Transverse colon (tissue), 4 donors: ENCODE results near the gene KLF1. TPM values are rescaled to one million over a fixed set of nuclear protein-coding genes. Genes with fewer than 3 reads are reported as not detected.

Source experiments
- DNase-seq: peaks from one replicate; pipeline ENCODE4 v3.0.0-alpha.2; 2019
- H3K27ac ChIP-seq, 4 donors: fragments of 200-600 bp; sonication (generic); 2 replicates each; pipeline ENCODE4 v1.5.1; 2016 to 2018; ENCODE audit warnings: inconsistent platforms in 4 of 4
- H3K27me3 ChIP-seq: fragments of 200-600 bp; sonication (generic); 2 replicates; pipeline ENCODE4 v1.5.1; 2017; ENCODE audit warnings: inconsistent platforms
- H3K36me3 ChIP-seq, 4 donors: fragments of 200-600 bp; sonication (generic); 2 replicates each; pipeline ENCODE4 v1.5.1; 2017 to 2019; ENCODE audit warnings: inconsistent platforms in 4 of 4
- H3K4me1 ChIP-seq, 4 donors: fragments of 200-600 bp; sonication (generic); 2 replicates each; pipeline ENCODE4 v1.5.1; 2017 to 2020; ENCODE audit warnings: inconsistent platforms in 4 of 4
- H3K4me3 ChIP-seq, 4 donors: fragments of 200-600 bp; sonication (generic); 1 replicate in 1 of 4; 2 replicates in 3 of 4; pipeline versions ENCODE4 v1.5.1 to v1.6.1; 2017 to 2019; ENCODE audit warnings: inconsistent platforms in 4 of 4
- H3K9me3 ChIP-seq, 2 donors: fragments of 200-600 bp; sonication (generic); 2 replicates each; pipeline ENCODE4 v1.5.1; 2017 to 2019; ENCODE audit warnings: inconsistent platforms in 2 of 2
- CTCF ChIP-seq, 5 experiments: fragments of 200-600 bp in 3 of 5; fragments of 450-650 bp in 2 of 5; sonication (generic) in 3 of 5; IDR thresholded peaks; 1 replicate in 2 of 5; 2 replicates in 3 of 5; pipeline ENCODE4 v1.5.1; 2016 to 2017; ENCODE audit warnings: antibody characterized with exemption in 5 of 5, inconsistent platforms in 3 of 5, mild to moderate bottlenecking in 2 of 5, moderate library complexity in 1 of 5
- EP300 ChIP-seq: sonication (generic); formaldehyde crosslinking; IDR thresholded peaks from one replicate; pipeline ENCODE4 v1.6.1; 2017; ENCODE audit warnings: antibody characterized with exemption, low read depth
- POLR2A ChIP-seq: fragments of 450-650 bp; IDR thresholded peaks from one replicate; pipeline ENCODE4 v1.6.1; 2016; ENCODE audit warnings: antibody characterized with exemption, mild to moderate bottlenecking, moderate library complexity
- POLR2AphosphoS5 ChIP-seq, 3 donors: sonication (generic); formaldehyde crosslinking; IDR thresholded peaks; one replicate each; pipeline ENCODE4 v1.6.1; 2016; ENCODE audit warnings: antibody characterized with exemption in 3 of 3
- WGBS, 2 donors: methylation state at CpG; one replicate each; pipeline ENCODE4 v1.1.5; 2018; ENCODE audit warnings: low coverage in 1 of 2; 5-methylcytosine and 5-hydroxymethylcytosine counted together
- in situ Hi-C, 4 donors: fragments of 200-750 bp; cut with MboI; loops; one replicate each; pipeline versions ENCODE4 v1.15.0 to v1.15.1; 2017; ENCODE audit warnings: low sequenced_read_pairs in 3 of 4, low pct_ligation_motif_present in 1 of 4, low pct_unique_long_range_greater_than_20kb in 1 of 4
- intact Hi-C: fragments of 100-400 bp; cut with DNase I; formaldehyde crosslinking; loops from one replicate; pipeline ENCODE4 v1.15.1; 2023; ENCODE audit warnings: low total_unique reads
- total RNA-seq, 4 donors: library from RNA; depleted of rRNA; stranded (reverse); fragments of >200 nt; gene quantifications; one replicate each; pipeline ENCODE4 v1.1.0, GENCODE V29; 2016

The KLF1 gene
- total RNA-seq, 4 donors from 2014 or later, result 0.32 TPM; not detected in 3

- H3K36me3 ChIP-seq, result peaks cover 0 to 12% (median 1%) of the 10 kb centered on the region in 4 donors
- DNase-seq, result peak; percentile 97
- H3K27ac ChIP-seq, result peak within 1 kb of the TSS; percentile 82 to 94 (median 90)
- TF ChIP-seq CTCF (IDR thresholded peaks at IDR 0.05) (no peak), POLR2AphosphoS5 (IDR thresholded peaks at IDR 0.05) (peak; percentile 88 to 94 (median 93)), POLR2A (peak; percentile 88), EP300 (no peak)
- H3K9me3 ChIP-seq, result no peaks in the 10 kb centered on the region
- in situ Hi-C loops (no loop called here), intact Hi-C loops (loop anchor here (10.0 kb wide), 2 partner anchors 64 to 214 kb away; partner anchors contain the start of gene RAD23A)
- H3K4me3 ChIP-seq, result peak within 1 kb of the TSS; percentile 64 to 81 (median 72)
- WGBS, 2 donors, result 0% methylated on average over 3 to 33 of the region's 38 CpGs
- peaks cover 13% of the 10 kb centered on the region for H3K27me3 ChIP-seq
- H3K4me1 ChIP-seq, result peaks cover 0 to 27% (median 25%) of the 10 kb centered on the region in 4 donors
Measured at GRCh38 chr19:12881172-12881808, 5.7 kb downstream of the KLF1 start, which contains the start of gene DNASE2. Gene DNASE2, minus strand, starts transcription at chr19:12881449. Its CDS starts 74 bp downstream, at chr19:12881375.

- 11 to 36% methylated on average over 7 to 25 of the region's 29 CpGs for WGBS, 2 donors
- H3K27me3 ChIP-seq, result peaks cover 11% of the 10 kb centered on the region
- H3K9me3 ChIP-seq, result no peaks in the 10 kb centered on the region
- intact Hi-C loops (loop anchor here (10.0 kb wide), 2 partner anchors 64 to 214 kb away; partner anchors contain the start of gene RAD23A), in situ Hi-C loops (no loop called here)
- peak overlapping the region; percentile 64 to 81 (median 72) for H3K4me3 ChIP-seq
- no peak for DNase-seq
- H3K36me3 ChIP-seq, result peaks cover 0 to 12% (median 1%) of the 10 kb centered on the region in 4 donors
- peaks cover 0 to 22% (median 20%) of the 10 kb centered on the region in 4 donors for H3K4me1 ChIP-seq
- H3K27ac ChIP-seq, result peak overlapping the region; percentile 82 to 94 (median 90)
- no peak for TF ChIP-seq EP300
- TF ChIP-seq POLR2A, result no peak
- no peak for TF ChIP-seq POLR2AphosphoS5 (IDR thresholded peaks at IDR 0.05)
- TF ChIP-seq CTCF (IDR thresholded peaks at IDR 0.05), result no peak
Measured at GRCh38 chr19:12880551-12881171, 6.3 kb downstream of the KLF1 start.

GRCh38 chr19:12875086-12875485, 11.9 kb downstream of the KLF1 start:
- no peak overlapping the region for H3K27ac ChIP-seq
- in situ Hi-C loops, result no loop called here
- WGBS, 2 donors, result 92 to 96% methylated on average over 5 to 6 of the region's 6 CpGs
- H3K27me3 ChIP-seq, result no peaks in the 10 kb centered on the region
- intact Hi-C loops, result no loop called here
- no peak overlapping the region for H3K4me3 ChIP-seq
- no peak for TF ChIP-seq CTCF (IDR thresholded peaks at IDR 0.05)
- TF ChIP-seq EP300, result no peak
- no peak for TF ChIP-seq POLR2AphosphoS5 (IDR thresholded peaks at IDR 0.05)
- TF ChIP-seq POLR2A, result no peak
- peaks cover 0 to 12% (median 1%) of the 10 kb centered on the region in 4 donors for H3K36me3 ChIP-seq
- H3K9me3 ChIP-seq, result no peaks in the 10 kb centered on the region
- no peak for DNase-seq
- H3K4me1 ChIP-seq, result peaks cover 0 to 7% (median 4%) of the 10 kb centered on the region in 4 donors
